Measurements from ENCODE around the gene ZMIZ1.

GRCh38 chr10:79066411-79067240 is 2.1 kb upstream of the ZMIZ1 start:
- peak; percentile 39; the same call in 1 of the 2 replicates for TF ChIP-seq CTCF (IDR thresholded peaks at IDR 0.05)
- no peak for TF ChIP-seq ZFX (IDR thresholded peaks at IDR 0.05; ENCODE audit: borderline replicate concordance)
